ENCODE results near the gene PRRT1B. TPM values are rescaled to one million over a fixed set of nuclear protein-coding genes. Genes with fewer than 3 reads are reported as not detected.

PRRT1B gene
- total and polyA plus RNA-seq, 2 donors (not counting 1 experiment from before 2014, with no cell fraction given) = not detected

DNA sequence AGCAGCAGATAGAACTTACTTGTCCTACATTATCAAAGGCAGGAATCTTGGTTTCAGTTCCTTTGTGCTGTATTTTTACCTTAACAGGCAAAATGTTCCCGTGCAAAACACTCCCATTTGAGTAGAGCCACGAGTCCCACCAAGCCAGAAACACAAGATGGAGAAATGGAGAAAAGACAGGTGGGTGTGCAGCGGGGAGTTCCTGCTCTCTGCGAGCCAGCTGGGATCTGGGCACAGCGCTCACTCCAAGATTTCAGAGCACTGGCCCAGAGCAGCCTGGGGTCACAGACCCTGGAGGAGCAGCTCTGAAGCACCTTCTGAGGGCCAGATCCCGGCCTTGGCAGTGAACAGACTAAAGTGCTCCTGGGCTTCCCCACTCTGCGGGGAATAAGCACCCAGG, 17.1 kb upstream of the PRRT1B start:
- H3K9me3 Mint-ChIP-seq (ENCODE audit: insufficient read depth) = no peaks in the 10 kb centered on the region
- H3K4me3 Mint-ChIP-seq = peak overlapping the region; percentile 64
- Histone ChIP-seq H3K79me2 (ENCODE audit: control insufficient read depth, insufficient read depth, low read length) (peaks cover 8% of the 10 kb centered on the region), H3K27me3 (replicated peaks in 1 of 4; ENCODE audit: control extremely low read depth in 1 of 4, control insufficient read depth in 3 of 4, insufficient read depth in 4 of 4, low read length in 3 of 4) (no peaks in the 10 kb centered on the region), H2AFZ (ENCODE audit: insufficient read depth, low read depth, low read length, poor library complexity, severe bottlenecking) (no peak overlapping the region), H3K36me3 (replicated peaks in 1 of 2; ENCODE audit: control extremely low read depth in 1 of 2, control insufficient read depth in 1 of 2, extremely low read depth in 1 of 2, insufficient read depth in 2 of 2, low read length in 1 of 2) (peaks cover 0 to 52% of the 10 kb centered on the region in 2 experiments), H3K4me1 (ENCODE audit: control insufficient read depth in 2 of 2, insufficient read depth in 2 of 2, low read length in 2 of 2) (peaks cover 10 to 15% of the 10 kb centered on the region in 2 donors), H3K9me3 (ENCODE audit: control extremely low read depth in 1 of 3, control insufficient read depth in 2 of 3, insufficient read depth in 1 of 3, low read length in 2 of 3) (no peaks in the 10 kb centered on the region), H3K27ac (ENCODE audit: low read length in 2 of 2) (no peak overlapping the region), H3K4me3 (ENCODE audit: control extremely low read depth in 1 of 5, extremely low read depth in 1 of 5, insufficient read depth in 1 of 5, low read depth in 2 of 5, low read length in 4 of 5) (no peak overlapping the region), H4K20me1 (ENCODE audit: control insufficient read depth, insufficient read depth, low read length, poor library complexity, severe bottlenecking) (no peaks in the 10 kb centered on the region), H3K9ac (ENCODE audit: low read length) (no peak overlapping the region), H3K4me2 (replicated peaks; ENCODE audit: low read depth, low read length, poor library complexity, severe bottlenecking) (no peak overlapping the region)
- no peaks in the 10 kb centered on the region for H3K27me3 Mint-ChIP-seq
- TF ChIP-seq, protein P1, sequence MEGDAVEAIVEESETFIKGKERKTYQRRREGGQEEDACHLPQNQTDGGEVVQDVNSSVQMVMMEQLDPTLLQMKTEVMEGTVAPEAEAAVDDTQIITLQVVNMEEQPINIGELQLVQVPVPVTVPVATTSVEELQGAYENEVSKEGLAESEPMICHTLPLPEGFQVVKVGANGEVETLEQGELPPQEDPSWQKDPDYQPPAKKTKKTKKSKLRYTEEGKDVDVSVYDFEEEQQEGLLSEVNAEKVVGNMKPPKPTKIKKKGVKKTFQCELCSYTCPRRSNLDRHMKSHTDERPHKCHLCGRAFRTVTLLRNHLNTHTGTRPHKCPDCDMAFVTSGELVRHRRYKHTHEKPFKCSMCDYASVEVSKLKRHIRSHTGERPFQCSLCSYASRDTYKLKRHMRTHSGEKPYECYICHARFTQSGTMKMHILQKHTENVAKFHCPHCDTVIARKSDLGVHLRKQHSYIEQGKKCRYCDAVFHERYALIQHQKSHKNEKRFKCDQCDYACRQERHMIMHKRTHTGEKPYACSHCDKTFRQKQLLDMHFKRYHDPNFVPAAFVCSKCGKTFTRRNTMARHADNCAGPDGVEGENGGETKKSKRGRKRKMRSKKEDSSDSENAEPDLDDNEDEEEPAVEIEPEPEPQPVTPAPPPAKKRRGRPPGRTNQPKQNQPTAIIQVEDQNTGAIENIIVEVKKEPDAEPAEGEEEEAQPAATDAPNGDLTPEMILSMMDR (IDR thresholded peaks at IDR 0.05) = no peak
- no peak for TF ChIP-seq EZH2 (IDR thresholded peaks at IDR 0.05; ENCODE audit: borderline replicate concordance, insufficient read depth, low read depth, low read length, poor library complexity, severe bottlenecking)
- POLR2A ChIA-PET = no interaction called here
- H3K27ac Mint-ChIP-seq = peak overlapping the region; percentile 50
- CTCF ChIA-PET = no interaction called here
- intact Hi-C loops (cut with micrococcal nuclease) = no loop called here
- ATAC-seq (ENCODE audit: low read depth) = no peak
- peaks cover 9% of the 10 kb centered on the region for H3K4me1 Mint-ChIP-seq
- no peak for DNase-seq
- 87% methylated on average over 7 of the region's 7 CpGs for WGBS (ENCODE audit: insufficient coverage)

DNA sequence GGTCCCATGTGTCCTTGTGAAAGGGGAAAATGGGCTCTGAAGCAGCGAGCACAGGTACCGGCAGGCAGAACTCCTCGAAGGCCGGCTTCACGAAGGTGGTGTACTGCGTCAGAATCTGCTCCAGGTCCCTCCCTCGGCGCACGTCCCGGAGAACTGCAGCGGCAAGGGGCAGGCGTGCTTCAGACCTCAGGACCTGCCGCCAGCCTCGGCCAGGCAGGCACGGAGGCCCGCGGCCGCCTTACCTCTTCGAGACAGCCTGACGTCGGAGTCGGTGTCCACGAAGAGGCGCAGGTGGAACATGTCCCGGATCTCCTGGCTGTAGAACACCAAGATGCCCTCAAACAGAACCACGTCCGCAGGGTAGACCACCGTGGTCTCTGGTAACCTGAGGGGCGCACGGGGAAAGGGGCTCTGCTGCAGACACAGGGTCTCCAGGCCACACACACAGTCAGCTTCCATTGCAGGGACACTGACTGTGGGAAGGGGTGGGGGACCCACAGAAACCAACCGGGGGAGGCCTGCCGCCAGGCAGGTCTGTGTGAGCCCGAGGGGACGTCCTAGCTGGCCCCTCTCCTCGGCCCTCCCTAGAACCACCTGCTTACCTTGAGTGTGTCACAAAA, 16.3 kb upstream of the PRRT1B start:
- Histone ChIP-seq H4K20me1 (ENCODE audit: control insufficient read depth, insufficient read depth, low read length, poor library complexity, severe bottlenecking) (no peaks in the 10 kb centered on the region), H2AFZ (ENCODE audit: insufficient read depth, low read depth, low read length, poor library complexity, severe bottlenecking) (no peak overlapping the region), H3K27ac (ENCODE audit: low read length in 2 of 2) (no peak overlapping the region), H3K9ac (ENCODE audit: low read length) (no peak overlapping the region), H3K9me3 (ENCODE audit: control extremely low read depth in 1 of 3, control insufficient read depth in 2 of 3, insufficient read depth in 1 of 3, low read length in 2 of 3) (no peaks in the 10 kb centered on the region), H3K79me2 (ENCODE audit: control insufficient read depth, insufficient read depth, low read length) (peaks cover 8% of the 10 kb centered on the region), H3K27me3 (replicated peaks in 1 of 4; ENCODE audit: control extremely low read depth in 1 of 4, control insufficient read depth in 3 of 4, insufficient read depth in 4 of 4, low read length in 3 of 4) (no peaks in the 10 kb centered on the region), H3K4me1 (ENCODE audit: control insufficient read depth in 2 of 2, insufficient read depth in 2 of 2, low read length in 2 of 2) (peaks cover 10 to 15% of the 10 kb centered on the region in 2 donors), H3K4me3 (ENCODE audit: control extremely low read depth in 1 of 5, extremely low read depth in 1 of 5, insufficient read depth in 1 of 5, low read depth in 2 of 5, low read length in 4 of 5) (no peak overlapping the region), H3K36me3 (replicated peaks in 1 of 2; ENCODE audit: control extremely low read depth in 1 of 2, control insufficient read depth in 1 of 2, extremely low read depth in 1 of 2, insufficient read depth in 2 of 2, low read length in 1 of 2) (peaks cover 0 to 45% of the 10 kb centered on the region in 2 experiments), H3K4me2 (replicated peaks; ENCODE audit: low read depth, low read length, poor library complexity, severe bottlenecking) (no peak overlapping the region)
- TF ChIP-seq, protein P1 (IDR thresholded peaks at IDR 0.05) = no peak
- TF ChIP-seq EZH2 (IDR thresholded peaks at IDR 0.05; ENCODE audit: borderline replicate concordance, insufficient read depth, low read depth, low read length, poor library complexity, severe bottlenecking) = no peak
- DNase-seq = no peak
- H3K27ac Mint-ChIP-seq = no peak overlapping the region
- no peaks in the 10 kb centered on the region for H3K27me3 Mint-ChIP-seq
- WGBS (ENCODE audit: insufficient coverage) = 98% methylated on average over 35 of the region's 35 CpGs
- CTCF ChIA-PET = no interaction called here
- peaks cover 9% of the 10 kb centered on the region for H3K4me1 Mint-ChIP-seq
- H3K4me3 Mint-ChIP-seq = peak overlapping the region; percentile 79
- POLR2A ChIA-PET = no interaction called here
- intact Hi-C loops (cut with micrococcal nuclease) = no loop called here
- no peak for ATAC-seq (ENCODE audit: low read depth)
- H3K9me3 Mint-ChIP-seq (ENCODE audit: insufficient read depth) = no peaks in the 10 kb centered on the region
